Measurements from ENCODE around the gene SLC25A36.
"Not testable (repeated sequence)": the region's sequence is repeated elsewhere in the genome, so short reads cannot be mapped to it uniquely, and the experiment has no call there.

Gene SLC25A36

GRCh38 chr3:140933109-140933508, 8.5 kb upstream of the SLC25A36 start:
- DNase-seq, result no peak

GRCh38 chr3:140933552-140933951, 8.1 kb upstream of the SLC25A36 start:
- DNase-seq, result no peak

- DNase-seq, result not testable (repeated sequence)
Observed at GRCh38 chr3:140939305-140939704, 2.3 kb upstream of the SLC25A36 start.

GRCh38 chr3:140941090-140941433, 574 bp upstream of the SLC25A36 start:
- no peak for DNase-seq

GRCh38 chr3:140942221-140943104, 827 bp downstream of the SLC25A36 start:
- DNase-seq, result peak; percentile 36

GRCh38 chr3:140943781-140944552, 2.3 kb downstream of the SLC25A36 start:
- no peak for DNase-seq

GRCh38 chr3:140948460-140949249, 7.0 kb downstream of the SLC25A36 start:
- no peak for DNase-seq

GRCh38 chr3:140950144-140950543, 8.5 kb downstream of the SLC25A36 start:
- DNase-seq, result no peak

GRCh38 chr3:140950863-140951262, 9.2 kb downstream of the SLC25A36 start:
- DNase-seq, result no peak

GRCh38 chr3:140951750-140952149, 10.1 kb downstream of the SLC25A36 start:
- DNase-seq, result not testable (repeated sequence)

- DNase-seq, result no peak
Observed at GRCh38 chr3:140953028-140953960, 11.7 kb downstream of the SLC25A36 start.

GRCh38 chr3:140954576-140954975, 12.9 kb downstream of the SLC25A36 start:
- DNase-seq, result no peak

- no peak for DNase-seq
Observed at GRCh38 chr3:140955645-140956044, 14.0 kb downstream of the SLC25A36 start.

- DNase-seq, result no peak
Observed at GRCh38 chr3:140956058-140956835, 14.6 kb downstream of the SLC25A36 start.

GRCh38 chr3:140972833-140973232, 31.2 kb downstream of the SLC25A36 start:
- DNase-seq, result no peak

GRCh38 chr3:140974900-140975299, 33.3 kb downstream of the SLC25A36 start:
- no peak for DNase-seq

- no peak for DNase-seq
Observed at GRCh38 chr3:140980663-140981062, 39.0 kb downstream of the SLC25A36 start.

- DNase-seq, result not testable (repeated sequence)
Observed at GRCh38 chr3:140987792-140988191, 46.2 kb downstream of the SLC25A36 start.

- no peak for DNase-seq
Observed at GRCh38 chr3:140994316-140994715, 52.7 kb downstream of the SLC25A36 start.

- DNase-seq, result not testable (repeated sequence)
Observed at GRCh38 chr3:140994861-140995260, 53.2 kb downstream of the SLC25A36 start.

- DNase-seq, result no peak
Observed at GRCh38 chr3:140995881-140996280, 54.2 kb downstream of the SLC25A36 start.

Measured in NCI-H526 treated with DMSO at 0.1 percent for 48 hours (cell line).